CD8-positive, alpha-beta memory T cell (primary cell): ENCODE results near the gene BIK. TPM values are rescaled to one million over a fixed set of nuclear protein-coding genes. Genes with fewer than 3 reads are reported as not detected.

Experiments used
- CTCF ChIA-PET: fragments of 350-600 bp; sonication (Branson Sonifier 250); formaldehyde crosslinking; loops from one replicate; lab custom pipeline; 2021; ENCODE audit warnings: antibody characterized with exemption; lab: Charles Lee
- POLR2A ChIA-PET: fragments of 350-600 bp; sonication (Branson Sonifier 250); formaldehyde crosslinking; loops from one replicate; lab custom pipeline; 2021; ENCODE audit warnings: antibody characterized with exemption; lab: Charles Lee
- DNase-seq, 5 donors: peaks; one replicate each; pipeline versions ENCODE4 v3.0.0 to v3.0.0-alpha.2; 2020 to 2022; ENCODE audit warnings: mixed read lengths in 1 of 5
- H3K27ac ChIP-seq: one replicate; pipeline ENCODE4 v1.7.0; 2013; ENCODE audit warnings: low read depth, mild to moderate bottlenecking, low read length, moderate library complexity
- H3K27me3 ChIP-seq: 2 replicates; pipeline ENCODE4 v1.7.0; 2013; ENCODE audit warnings: low read length, mild to moderate bottlenecking; ENCODE audit not compliant: insufficient read depth, poor library complexity, severe bottlenecking
- H3K36me3 ChIP-seq: 2 replicates; pipeline ENCODE4 v1.7.0; 2013; ENCODE audit warnings: mild to moderate bottlenecking, low read length, moderate library complexity; ENCODE audit not compliant: insufficient read depth
- H3K4me1 ChIP-seq: 2 replicates; pipeline ENCODE4 v1.7.0; 2013; ENCODE audit warnings: mild to moderate bottlenecking, low read length, moderate library complexity; ENCODE audit not compliant: insufficient read depth
- H3K4me3 ChIP-seq: 2 replicates; pipeline ENCODE4 v1.7.0; 2013; ENCODE audit warnings: mild to moderate bottlenecking, low read length
- H3K9me3 ChIP-seq: 2 replicates; pipeline ENCODE4 v1.7.0; 2013; ENCODE audit warnings: mild to moderate bottlenecking, low read length
- H3K27ac Mint-ChIP-seq, 8 donors: one replicate each; pipeline ENCODE4 v1.8.0; 2020 to 2021; ENCODE audit warnings: mixed read lengths in 8 of 8, mild to moderate bottlenecking in 6 of 8, inconsistent platforms in 3 of 8, moderate library complexity in 3 of 8
- H3K27me3 Mint-ChIP-seq, 2 donors: one replicate each; pipeline ENCODE4 v1.8.0; 2020 to 2021; ENCODE audit warnings: mixed read lengths in 2 of 2, mild to moderate bottlenecking in 1 of 2, moderate library complexity in 1 of 2
- H3K36me3 Mint-ChIP-seq, 3 donors: one replicate each; pipeline ENCODE4 v1.8.0; 2020 to 2021; ENCODE audit warnings: mixed read lengths in 3 of 3, inconsistent platforms in 1 of 3, mild to moderate bottlenecking in 1 of 3
- H3K4me1 Mint-ChIP-seq, 3 donors: one replicate each; pipeline ENCODE4 v1.8.0; 2020 to 2021; ENCODE audit warnings: mixed read lengths in 3 of 3, inconsistent platforms in 1 of 3, mild to moderate bottlenecking in 1 of 3
- H3K4me3 Mint-ChIP-seq, 7 donors: one replicate each; pipeline ENCODE4 v1.8.0; 2020 to 2021; ENCODE audit warnings: mixed read lengths in 7 of 7, mild to moderate bottlenecking in 6 of 7, moderate library complexity in 4 of 7, inconsistent platforms in 2 of 7
- H3K9me3 Mint-ChIP-seq, 5 donors: one replicate each; pipeline ENCODE4 v1.8.0; 2020 to 2022; ENCODE audit warnings: mixed read lengths in 5 of 5, mild to moderate bottlenecking in 3 of 5, moderate library complexity in 2 of 5, inconsistent platforms in 1 of 5
- polyA plus RNA-seq: library from polyadenylated mRNA; unstranded; fragments of 300-500 nt; fragmentation: Illumina TruSeq; gene quantifications from one replicate; pipeline ENCODE4 v1.2.3, GENCODE V29; 2021
- total RNA-seq, 2 experiments: library from RNA; stranded (reverse); gene quantifications; one replicate each; pipeline ENCODE4 v1.2.3, GENCODE V29; 2021

BIK gene
- total and polyA plus RNA-seq, 3 experiments from 2014 or later = 4.0 to 7.2 (median 4.1) TPM

- H3K27me3 Mint-ChIP-seq = no peaks in the 10 kb centered on the region
- no peak overlapping the region for H3K27ac ChIP-seq
- H3K36me3 Mint-ChIP-seq = peaks cover 2 to 5% (median 3%) of the 10 kb centered on the region in 3 donors
Observed at GRCh38 chr22:43081968-43082367, 28.6 kb upstream of the BIK start.

GRCh38 chr22:43085658-43086606, 24.6 kb upstream of the BIK start:
- no peaks in the 10 kb centered on the region for H3K9me3 Mint-ChIP-seq
- peak in 4 of 5 donors; percentile 18 to 66 (median 44) for DNase-seq
- peaks cover 11% of the 10 kb centered on the region for H3K4me1 ChIP-seq
- no peak overlapping the region for H3K4me3 ChIP-seq
- peaks cover 27 to 37% (median 31%) of the 10 kb centered on the region in 3 donors for H3K4me1 Mint-ChIP-seq
- peak overlapping the region; percentile 27 to 88 (median 67) for H3K4me3 Mint-ChIP-seq
- H3K36me3 Mint-ChIP-seq = peaks cover 0 to 5% (median 3%) of the 10 kb centered on the region in 3 donors
- H3K9me3 ChIP-seq = no peaks in the 10 kb centered on the region
- peak overlapping the region; percentile 45 for H3K27ac ChIP-seq
- ChIA-PET POLR2A (no interaction called here), CTCF (interaction anchor here (1.1 kb wide), 1 partner anchor 61 kb away, joined by 3 read pairs; no protein-coding TSS in a partner anchor)
- H3K27me3 ChIP-seq = no peaks in the 10 kb centered on the region
- H3K27ac Mint-ChIP-seq = peak overlapping the region; percentile 72 to 97 (median 93)
- no peaks in the 10 kb centered on the region for H3K36me3 ChIP-seq
- no peaks in the 10 kb centered on the region for H3K27me3 Mint-ChIP-seq

More at GRCh38 chr22:43081968-43082367, 28.6 kb upstream of the BIK start:
- Histone ChIP-seq H3K4me3 (no peak overlapping the region), H3K36me3 (no peaks in the 10 kb centered on the region), H3K4me1 (peaks cover 7% of the 10 kb centered on the region), H3K27me3 (no peaks in the 10 kb centered on the region), H3K9me3 (no peaks in the 10 kb centered on the region)
- no peak for DNase-seq
- peaks cover 21 to 23% (median 22%) of the 10 kb centered on the region in 3 donors for H3K4me1 Mint-ChIP-seq
- CTCF ChIA-PET = no interaction called here
- H3K9me3 Mint-ChIP-seq = peaks cover 0 to 2% (median 0%) of the 10 kb centered on the region in 5 donors
- peak overlapping the region in 1 of 8 donors; percentile 66 for H3K27ac Mint-ChIP-seq
- POLR2A ChIA-PET = no interaction called here
- H3K4me3 Mint-ChIP-seq = no peak overlapping the region

- Histone ChIP-seq H3K27ac (peak overlapping the region; percentile 55), H3K36me3 (no peaks in the 10 kb centered on the region), H3K9me3 (no peaks in the 10 kb centered on the region), H3K27me3 (no peaks in the 10 kb centered on the region), H3K4me3 (peak overlapping the region; percentile 66), H3K4me1 (peaks cover 11% of the 10 kb centered on the region)
- ChIA-PET POLR2A (interaction anchor here (0.6 kb wide), 1 partner anchor 1578 kb away, joined by 5 read pairs; no protein-coding TSS in a partner anchor), CTCF (no interaction called here)
- Mint-ChIP-seq H3K27ac (peak overlapping the region; percentile 52 to 97 (median 94)), H3K4me1 (peaks cover 27 to 37% (median 31%) of the 10 kb centered on the region in 3 donors), H3K27me3 (no peaks in the 10 kb centered on the region), H3K9me3 (no peaks in the 10 kb centered on the region), H3K4me3 (peak overlapping the region; percentile 82 to 97 (median 91)), H3K36me3 (peaks cover 0 to 5% (median 3%) of the 10 kb centered on the region in 3 donors)
- no peak for DNase-seq
Observed at GRCh38 chr22:43088627-43088983, 21.9 kb upstream of the BIK start.

- Histone ChIP-seq H3K4me1 (peaks cover 11% of the 10 kb centered on the region), H3K27ac (peak within 1 kb of the TSS; percentile 55), H3K27me3 (no peaks in the 10 kb centered on the region), H3K4me3 (peak within 1 kb of the TSS; percentile 66), H3K9me3 (no peaks in the 10 kb centered on the region), H3K36me3 (no peaks in the 10 kb centered on the region)
- Mint-ChIP-seq H3K4me1 (peaks cover 27 to 37% (median 31%) of the 10 kb centered on the region in 3 donors), H3K27ac (peak within 1 kb of the TSS; percentile 70 to 97 (median 94)), H3K4me3 (peak within 1 kb of the TSS; percentile 82 to 97 (median 91)), H3K36me3 (peaks cover 0 to 5% (median 3%) of the 10 kb centered on the region in 3 donors), H3K9me3 (no peaks in the 10 kb centered on the region), H3K27me3 (no peaks in the 10 kb centered on the region)
- DNase-seq = peak; percentile 77 to 88 (median 84)
- CTCF ChIA-PET = no interaction called here
- POLR2A ChIA-PET = no interaction called here
Observed at GRCh38 chr22:43088984-43089717, 21.4 kb upstream of the BIK start, which contains the start of gene TTLL1. TSS of gene TTLL1 (minus strand) at chr22:43089391. CDS start at chr22:43075586, 13,805 bp downstream.

GRCh38 chr22:43090130-43090789, 20.3 kb upstream of the BIK start:
- Mint-ChIP-seq H3K27ac (peak overlapping the region in 4 of 8 donors; percentile 2 to 89 (median 66)), H3K4me1 (peaks cover 25 to 35% (median 30%) of the 10 kb centered on the region in 3 donors), H3K4me3 (peak overlapping the region; percentile 33 to 89 (median 64)), H3K9me3 (no peaks in the 10 kb centered on the region), H3K36me3 (peaks cover 0 to 5% (median 3%) of the 10 kb centered on the region in 3 donors), H3K27me3 (no peaks in the 10 kb centered on the region)
- Histone ChIP-seq H3K27me3 (no peaks in the 10 kb centered on the region), H3K9me3 (no peaks in the 10 kb centered on the region), H3K36me3 (no peaks in the 10 kb centered on the region), H3K4me3 (no peak overlapping the region), H3K4me1 (peaks cover 11% of the 10 kb centered on the region), H3K27ac (no peak overlapping the region)
- POLR2A ChIA-PET = interaction anchor here (1.2 kb wide), 1 partner anchor 75 kb away, joined by 3 read pairs; no protein-coding TSS in a partner anchor
- CTCF ChIA-PET = interaction anchor here (0.8 kb wide), 1 partner anchor 222 kb away, joined by 3 read pairs; no protein-coding TSS in a partner anchor
- peak in 3 of 5 donors; percentile 23 to 53 (median 29) for DNase-seq

- POLR2A ChIA-PET = no interaction called here
- no peak for DNase-seq
- Histone ChIP-seq H3K27me3 (no peaks in the 10 kb centered on the region), H3K4me3 (no peak overlapping the region), H3K27ac (no peak overlapping the region), H3K9me3 (no peaks in the 10 kb centered on the region), H3K4me1 (peaks cover 4% of the 10 kb centered on the region), H3K36me3 (no peaks in the 10 kb centered on the region)
- CTCF ChIA-PET = no interaction called here
- Mint-ChIP-seq H3K27ac (no peak overlapping the region), H3K9me3 (peaks cover 0 to 7% (median 4%) of the 10 kb centered on the region in 5 donors), H3K36me3 (no peaks in the 10 kb centered on the region), H3K4me1 (peaks cover 7 to 17% (median 12%) of the 10 kb centered on the region in 3 donors), H3K4me3 (no peak overlapping the region), H3K27me3 (no peaks in the 10 kb centered on the region)
Observed at GRCh38 chr22:43092085-43092484, 18.5 kb upstream of the BIK start.

- Mint-ChIP-seq H3K4me3 (no peak overlapping the region), H3K4me1 (peaks cover 0 to 10% (median 6%) of the 10 kb centered on the region in 3 donors), H3K27ac (no peak overlapping the region), H3K27me3 (no peaks in the 10 kb centered on the region), H3K9me3 (peaks cover 0 to 7% (median 4%) of the 10 kb centered on the region in 5 donors), H3K36me3 (no peaks in the 10 kb centered on the region)
- DNase-seq = no peak
- no peaks in the 10 kb centered on the region for H3K4me1 ChIP-seq
- ChIA-PET POLR2A (no interaction called here), CTCF (no interaction called here)
- H3K9me3 ChIP-seq = no peaks in the 10 kb centered on the region
- H3K4me3 ChIP-seq = no peak overlapping the region
- H3K27me3 ChIP-seq = no peaks in the 10 kb centered on the region
- H3K36me3 ChIP-seq = no peaks in the 10 kb centered on the region
- H3K27ac ChIP-seq = no peak overlapping the region
Observed at GRCh38 chr22:43094085-43094484, 16.5 kb upstream of the BIK start.
